ENCODE measurements around the gene ANO8. TPM values are rescaled to one million over a fixed set of nuclear protein-coding genes. Genes with fewer than 3 reads are reported as not detected.
A peak's percentile ranks its signal among the peaks of the same experiment; 100 is the strongest.

Gene ANO8
- total RNA-seq, 2 donors from 2014 or later: 4.2 to 5.2 TPM

DNA sequence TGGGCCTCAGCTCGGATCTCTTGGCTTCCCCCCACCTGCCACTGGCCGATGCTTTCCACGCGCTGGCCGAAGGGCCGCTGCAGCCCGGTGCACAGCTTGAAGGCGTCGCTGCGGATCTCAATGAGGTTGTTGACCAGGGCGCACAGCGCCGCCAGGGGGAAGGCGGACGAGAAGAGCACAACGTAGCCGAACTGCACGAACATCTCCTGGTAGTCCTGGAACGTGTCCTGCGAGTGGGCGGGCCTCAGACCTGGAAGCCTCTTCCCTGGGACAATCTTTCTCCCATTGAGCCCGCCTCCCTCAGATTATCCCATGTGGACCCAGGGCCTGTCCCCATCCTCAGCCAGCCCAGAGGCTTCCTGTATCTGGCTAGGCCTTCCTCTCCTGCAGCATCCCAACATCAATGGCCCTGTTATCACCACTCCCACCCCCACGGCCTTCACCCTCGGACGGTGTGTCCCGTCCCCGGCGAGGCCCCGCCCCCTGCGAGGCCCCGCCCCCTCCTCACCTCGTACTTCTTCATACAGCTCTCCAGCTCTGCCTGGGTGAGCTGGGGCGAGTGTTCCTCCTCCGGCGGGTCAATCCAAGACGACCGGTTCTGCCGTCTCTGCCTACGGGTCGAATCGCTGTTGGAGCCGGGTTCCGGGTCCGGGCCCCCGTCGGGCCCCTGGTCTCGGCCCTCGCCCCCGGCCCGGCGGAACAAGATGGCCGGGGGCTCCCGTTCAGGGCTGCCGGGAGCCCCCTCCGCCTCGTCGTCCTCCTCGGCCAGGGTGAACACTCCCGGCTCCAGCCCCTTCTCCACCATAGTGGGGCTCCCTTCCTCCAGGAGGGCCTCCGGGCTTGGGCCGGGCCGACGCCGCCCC, 6.8 kb downstream of the ANO8 start:
- no peak for DNase-seq (ENCODE audit: low spot score)
- H3K4me3 ChIP-seq: peak overlapping the region; percentile 24 to 35

GRCh38 chr19:17327068-17327653, 7.5 kb downstream of the ANO8 start:
- TF ChIP-seq, protein P1, sequence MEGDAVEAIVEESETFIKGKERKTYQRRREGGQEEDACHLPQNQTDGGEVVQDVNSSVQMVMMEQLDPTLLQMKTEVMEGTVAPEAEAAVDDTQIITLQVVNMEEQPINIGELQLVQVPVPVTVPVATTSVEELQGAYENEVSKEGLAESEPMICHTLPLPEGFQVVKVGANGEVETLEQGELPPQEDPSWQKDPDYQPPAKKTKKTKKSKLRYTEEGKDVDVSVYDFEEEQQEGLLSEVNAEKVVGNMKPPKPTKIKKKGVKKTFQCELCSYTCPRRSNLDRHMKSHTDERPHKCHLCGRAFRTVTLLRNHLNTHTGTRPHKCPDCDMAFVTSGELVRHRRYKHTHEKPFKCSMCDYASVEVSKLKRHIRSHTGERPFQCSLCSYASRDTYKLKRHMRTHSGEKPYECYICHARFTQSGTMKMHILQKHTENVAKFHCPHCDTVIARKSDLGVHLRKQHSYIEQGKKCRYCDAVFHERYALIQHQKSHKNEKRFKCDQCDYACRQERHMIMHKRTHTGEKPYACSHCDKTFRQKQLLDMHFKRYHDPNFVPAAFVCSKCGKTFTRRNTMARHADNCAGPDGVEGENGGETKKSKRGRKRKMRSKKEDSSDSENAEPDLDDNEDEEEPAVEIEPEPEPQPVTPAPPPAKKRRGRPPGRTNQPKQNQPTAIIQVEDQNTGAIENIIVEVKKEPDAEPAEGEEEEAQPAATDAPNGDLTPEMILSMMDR (IDR thresholded peaks at IDR 0.05): no peak
- H3K27ac ChIP-seq: no peak overlapping the region
- DNase-seq (ENCODE audit: low spot score): no peak

More for the DNA sequence above, 6.8 kb downstream of the ANO8 start:
- no peaks in the 10 kb centered on the region for H3K27me3 ChIP-seq
- no peak overlapping the region for H3K27ac ChIP-seq
- peaks cover 0 to 32% of the 10 kb centered on the region in 2 donors for H3K4me1 ChIP-seq
- no peaks in the 10 kb centered on the region for H3K36me3 ChIP-seq
- TF ChIP-seq, protein P1 (IDR thresholded peaks at IDR 0.05): peak in 1 of 2 donors; percentile 9
- no peaks in the 10 kb centered on the region for H3K9me3 ChIP-seq

GRCh38 chr19:17326595-17326966, 8.1 kb downstream of the ANO8 start:
- peaks cover 0 to 34% of the 10 kb centered on the region in 2 donors for H3K4me1 ChIP-seq
- no peaks in the 10 kb centered on the region for H3K9me3 ChIP-seq
- no peak overlapping the region for H3K4me3 ChIP-seq
- no peaks in the 10 kb centered on the region for H3K27me3 ChIP-seq
- peaks cover 6% of the 10 kb centered on the region for H3K36me3 ChIP-seq
- TF ChIP-seq, protein P1 (IDR thresholded peaks at IDR 0.05): no peak
- no peak for DNase-seq (ENCODE audit: low spot score)
- no peak overlapping the region for H3K27ac ChIP-seq

More at GRCh38 chr19:17327068-17327653, 7.5 kb downstream of the ANO8 start:
- Histone ChIP-seq H3K36me3 (peaks cover under 1% of the 10 kb centered on the region), H3K27me3 (no peaks in the 10 kb centered on the region), H3K9me3 (no peaks in the 10 kb centered on the region), H3K4me3 (no peak overlapping the region), H3K4me1 (peaks cover 0 to 34% of the 10 kb centered on the region in 2 donors)

GRCh38 chr19:17325881-17326594, 8.6 kb downstream of the ANO8 start:
- Histone ChIP-seq H3K4me3 (no peak overlapping the region), H3K4me1 (peaks cover 0 to 34% of the 10 kb centered on the region in 2 donors), H3K36me3 (peaks cover 10% of the 10 kb centered on the region), H3K9me3 (no peaks in the 10 kb centered on the region), H3K27ac (no peak overlapping the region), H3K27me3 (no peaks in the 10 kb centered on the region)
- DNase-seq (ENCODE audit: low spot score): peak; percentile 82
- TF ChIP-seq, protein P1 (IDR thresholded peaks at IDR 0.05): no peak

GRCh38 chr19:17325133-17325532, 9.5 kb downstream of the ANO8 start:
- TF ChIP-seq, protein P1 (IDR thresholded peaks at IDR 0.05): no peak
- H3K4me1 ChIP-seq: peaks cover 0 to 34% of the 10 kb centered on the region in 2 donors
- H3K9me3 ChIP-seq: no peaks in the 10 kb centered on the region
- H3K4me3 ChIP-seq: no peak overlapping the region
- H3K36me3 ChIP-seq: peaks cover 17% of the 10 kb centered on the region
- no peak overlapping the region for H3K27ac ChIP-seq
- no peak for DNase-seq (ENCODE audit: low spot score)
- no peaks in the 10 kb centered on the region for H3K27me3 ChIP-seq

All from right atrium auricular region (tissue), 2 donors.